ENCODE measurements around the gene G0S2. TPM values are rescaled to one million over a fixed set of nuclear protein-coding genes. Genes with fewer than 3 reads are reported as not detected.

G0S2 gene
- total and polyA plus RNA-seq, 2 of the 4 experiments (the other 2 are of a cell fraction) = 0.36 to 0.53 TPM

DNA sequence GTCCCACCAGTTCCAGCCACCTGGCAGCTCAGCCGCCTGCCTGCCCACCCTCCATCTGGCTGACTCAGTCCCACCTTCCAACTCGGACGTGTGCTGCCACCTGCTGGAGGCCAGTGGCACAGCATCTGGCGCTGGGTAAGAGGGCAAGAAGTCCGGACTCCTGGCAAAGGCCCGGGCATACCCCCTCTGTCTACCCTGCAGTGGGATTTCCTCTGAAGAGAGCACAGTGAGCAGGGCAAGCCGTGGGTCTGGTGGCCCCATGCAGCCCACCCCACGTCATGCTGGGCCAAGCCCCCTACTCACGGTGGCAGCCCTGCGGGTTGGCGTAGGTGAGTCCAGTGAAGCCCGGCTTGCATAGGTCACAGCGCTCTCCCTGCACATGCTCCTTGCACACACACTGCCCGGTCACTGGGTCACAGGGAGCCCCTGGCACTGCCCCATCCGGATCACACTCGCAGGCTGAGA is 47.4 kb upstream of the G0S2 start (continued):
- TF ChIP-seq CTCF (conservative IDR thresholded peaks at IDR 0.05; ENCODE audit: low read depth, low read length) = peak; percentile 82
- TF ChIP-seq RAD21 (IDR thresholded peaks at IDR 0.05; ENCODE audit: low read length) = peak; percentile 78
- no peak for TF ChIP-seq BHLHE40 (IDR thresholded peaks at IDR 0.05; ENCODE audit: low read depth, low read length)
- no peak for TF ChIP-seq NFE2L2 (IDR thresholded peaks at IDR 0.05; ENCODE audit: low read depth, low read length)
